Parathyroid adenoma (tissue), 2 donors: ENCODE results near the gene RPP25.

Source experiments
- H2AFZ ChIP-seq: fragments of 300-600 bp; sonication (generic); one replicate; pipeline ENCODE4 v1.7.0; 2017; ENCODE audit warnings: antibody characterized with exemption, mild to moderate bottlenecking
- H3K27ac ChIP-seq: fragments of 300-600 bp; sonication (generic); one replicate; pipeline ENCODE4 v1.7.0; 2017
- H3K27me3 ChIP-seq: fragments of 300-600 bp; sonication (generic); one replicate; pipeline ENCODE4 v1.7.0; 2017; ENCODE audit warnings: low read length; ENCODE audit not compliant: control insufficient read depth, insufficient read depth
- H3K36me3 ChIP-seq: fragments of 300-600 bp; sonication (generic); one replicate; pipeline ENCODE4 v1.7.0; 2017; ENCODE audit warnings: low read length; ENCODE audit not compliant: control insufficient read depth, insufficient read depth
- H3K4me1 ChIP-seq: fragments of 300-600 bp; sonication (generic); one replicate; pipeline ENCODE4 v1.7.0; 2017; ENCODE audit warnings: control low read depth
- H3K4me2 ChIP-seq: fragments of 300-600 bp; sonication (generic); one replicate; pipeline ENCODE4 v1.7.0; 2017; ENCODE audit warnings: low read length
- H3K4me3 ChIP-seq: fragments of 300-600 bp; sonication (generic); one replicate; pipeline ENCODE4 v1.7.0; 2017; ENCODE audit warnings: low read depth, low read length
- H3K79me2 ChIP-seq: fragments of 300-600 bp; sonication (generic); one replicate; pipeline ENCODE4 v1.7.0; 2017; ENCODE audit warnings: control low read depth
- H3K9ac ChIP-seq: fragments of 300-600 bp; sonication (generic); one replicate; pipeline ENCODE4 v1.7.0; 2017; ENCODE audit warnings: mild to moderate bottlenecking
- H3K9me3 ChIP-seq: fragments of 300-600 bp; sonication (generic); one replicate; pipeline ENCODE4 v1.7.0; 2017; ENCODE audit warnings: low read length; ENCODE audit not compliant: control insufficient read depth
- TF ChIP-seq, protein P1 (sequence below): fragments of 300-600 bp; sonication (generic); IDR thresholded peaks from one replicate; pipeline ENCODE4 v1.7.0; 2017; ENCODE audit warnings: antibody characterized with exemption, mild to moderate bottlenecking
- donor health status: primary hyperparathyroidism.

RPP25 gene

DNA sequence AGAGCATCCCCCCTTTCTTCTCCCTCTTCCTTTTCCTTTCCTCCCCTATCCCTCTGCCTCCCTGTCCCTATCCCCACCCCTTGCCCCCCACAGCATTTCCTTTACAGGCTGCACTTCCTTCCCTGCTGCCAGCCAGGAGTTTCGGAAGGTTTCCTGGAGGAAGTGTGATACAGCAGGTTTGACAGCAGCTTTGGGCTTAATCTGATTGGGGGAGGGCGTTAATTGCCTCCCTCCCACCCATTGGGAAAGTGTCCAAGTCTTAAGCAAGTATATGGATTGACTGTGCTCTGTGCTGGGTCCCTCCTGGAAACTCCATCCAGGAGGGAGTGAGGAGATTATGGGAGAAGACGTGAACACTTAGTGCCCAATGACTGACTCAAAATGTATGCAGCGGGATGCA lies 40.6 kb upstream of the RPP25 start:
- Histone ChIP-seq H3K79me2 (peaks cover 11% of the 10 kb centered on the region), H3K27ac (peak overlapping the region; percentile 22)
- TF ChIP-seq, protein P1, sequence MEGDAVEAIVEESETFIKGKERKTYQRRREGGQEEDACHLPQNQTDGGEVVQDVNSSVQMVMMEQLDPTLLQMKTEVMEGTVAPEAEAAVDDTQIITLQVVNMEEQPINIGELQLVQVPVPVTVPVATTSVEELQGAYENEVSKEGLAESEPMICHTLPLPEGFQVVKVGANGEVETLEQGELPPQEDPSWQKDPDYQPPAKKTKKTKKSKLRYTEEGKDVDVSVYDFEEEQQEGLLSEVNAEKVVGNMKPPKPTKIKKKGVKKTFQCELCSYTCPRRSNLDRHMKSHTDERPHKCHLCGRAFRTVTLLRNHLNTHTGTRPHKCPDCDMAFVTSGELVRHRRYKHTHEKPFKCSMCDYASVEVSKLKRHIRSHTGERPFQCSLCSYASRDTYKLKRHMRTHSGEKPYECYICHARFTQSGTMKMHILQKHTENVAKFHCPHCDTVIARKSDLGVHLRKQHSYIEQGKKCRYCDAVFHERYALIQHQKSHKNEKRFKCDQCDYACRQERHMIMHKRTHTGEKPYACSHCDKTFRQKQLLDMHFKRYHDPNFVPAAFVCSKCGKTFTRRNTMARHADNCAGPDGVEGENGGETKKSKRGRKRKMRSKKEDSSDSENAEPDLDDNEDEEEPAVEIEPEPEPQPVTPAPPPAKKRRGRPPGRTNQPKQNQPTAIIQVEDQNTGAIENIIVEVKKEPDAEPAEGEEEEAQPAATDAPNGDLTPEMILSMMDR: no peak

DNA sequence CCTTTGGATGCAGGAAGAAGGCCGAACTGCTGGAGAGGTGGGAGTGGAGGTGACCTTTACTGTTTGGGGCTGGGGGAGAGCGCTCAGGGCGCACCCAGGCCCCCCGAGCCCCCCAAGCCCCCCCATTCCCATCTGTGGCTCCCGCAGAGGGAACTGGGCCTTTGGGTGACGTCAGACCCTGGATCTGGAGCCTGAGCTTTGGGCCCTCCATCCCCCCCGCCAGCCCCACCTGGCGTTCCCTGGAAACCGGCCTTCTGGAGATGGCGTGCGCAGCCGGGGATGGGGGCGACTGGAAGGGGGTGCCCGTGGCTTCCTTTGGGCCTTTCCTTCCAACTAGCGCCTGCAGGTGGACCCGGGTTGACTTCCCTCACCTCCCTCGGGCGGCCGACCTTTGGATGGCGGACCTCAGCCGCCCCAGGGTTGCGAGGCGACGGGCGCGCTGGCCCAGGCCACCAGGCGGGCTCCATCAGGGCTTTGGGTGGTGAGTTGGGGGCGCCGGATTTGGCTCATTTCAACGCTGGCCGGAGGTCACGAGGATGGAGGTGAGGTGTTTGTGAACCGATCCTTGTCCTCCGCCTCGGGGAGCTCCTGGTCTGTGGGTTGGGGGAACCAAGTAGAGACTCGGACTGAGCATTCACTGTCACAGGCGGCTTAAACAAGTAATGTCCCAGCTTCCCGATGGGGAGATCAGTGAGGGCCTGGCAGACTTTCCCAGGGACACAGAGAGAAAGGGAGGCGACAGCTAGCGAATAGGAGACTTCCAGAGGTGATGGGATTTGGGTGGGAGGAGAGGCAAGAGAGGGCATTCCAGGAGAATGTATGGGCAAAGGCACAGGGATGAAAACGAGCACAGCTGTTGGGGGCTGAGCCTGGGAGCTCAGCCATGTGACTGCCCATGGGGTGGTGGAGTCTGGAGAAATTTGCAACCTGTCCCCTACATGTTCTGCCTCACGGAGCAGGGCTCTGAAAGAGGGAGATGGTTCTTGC lies 39.5 kb upstream of the RPP25 start:
- peak overlapping the region; percentile 85 for H3K4me3 ChIP-seq
- H3K79me2 ChIP-seq: peaks cover 11% of the 10 kb centered on the region
- peak overlapping the region; percentile 91 for H3K27ac ChIP-seq
- H3K9ac ChIP-seq: peak overlapping the region; percentile 29
- H2AFZ ChIP-seq: peak overlapping the region; percentile 55
- H3K27me3 ChIP-seq: no peaks in the 10 kb centered on the region
- TF ChIP-seq, protein P1: no peak
- no peaks in the 10 kb centered on the region for H3K36me3 ChIP-seq
- no peaks in the 10 kb centered on the region for H3K9me3 ChIP-seq
- peak overlapping the region; percentile 97 for H3K4me2 ChIP-seq
- H3K4me1 ChIP-seq: peaks cover 2% of the 10 kb centered on the region

More for the DNA sequence above, 40.6 kb upstream of the RPP25 start:
- H3K4me1 ChIP-seq: peaks cover 2% of the 10 kb centered on the region
- no peak overlapping the region for H2AFZ ChIP-seq
- no peaks in the 10 kb centered on the region for H3K27me3 ChIP-seq
- H3K9me3 ChIP-seq: no peaks in the 10 kb centered on the region
- no peaks in the 10 kb centered on the region for H3K36me3 ChIP-seq
- peak overlapping the region; percentile 97 for H3K4me2 ChIP-seq
- H3K9ac ChIP-seq: no peak overlapping the region
- H3K4me3 ChIP-seq: peak overlapping the region; percentile 85

DNA sequence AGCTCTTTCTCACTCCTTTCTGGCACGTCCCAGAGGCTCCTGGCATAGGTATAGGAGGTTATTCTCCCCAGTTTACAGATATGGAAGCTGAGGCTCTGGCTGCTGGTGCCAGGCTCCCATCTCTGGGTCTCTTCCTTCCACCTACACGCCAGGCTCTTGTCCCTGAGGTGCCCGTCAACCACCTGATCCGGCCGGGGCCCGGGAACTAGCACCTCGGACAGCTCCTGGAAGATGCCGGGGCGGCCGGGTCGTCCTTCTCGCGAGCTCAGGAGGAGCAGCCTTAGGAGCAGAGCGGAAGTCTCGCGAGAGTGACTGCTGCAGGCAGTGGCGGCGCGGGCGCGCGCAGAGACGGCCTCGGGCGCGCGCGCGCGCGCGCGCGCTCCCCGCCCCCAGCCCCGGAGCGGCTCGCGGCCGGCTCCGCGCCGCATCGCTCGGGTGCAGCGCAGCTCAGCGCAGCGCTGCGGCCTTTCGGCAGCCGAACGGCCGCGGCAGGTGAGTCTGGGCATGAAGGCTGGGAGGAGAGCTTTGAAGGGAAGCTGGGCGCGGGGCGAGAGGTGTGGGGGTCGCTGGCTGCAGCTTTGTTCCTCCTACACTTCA lies 38.7 kb upstream of the RPP25 start, which contains the start of gene SCAMP5:
Gene SCAMP5 (plus strand): TSS at position 382 of the 597 bp plus-strand sequence. CDS start 16,277 bp downstream, outside the sequence.
- Histone ChIP-seq H3K27me3 (no peaks in the 10 kb centered on the region), H3K4me2 (peak within 1 kb of the TSS; percentile 97), H3K36me3 (no peaks in the 10 kb centered on the region), H3K4me3 (peak within 1 kb of the TSS; percentile 85), H3K27ac (peak within 1 kb of the TSS; percentile 91), H3K9me3 (no peaks in the 10 kb centered on the region), H3K79me2 (peaks cover 11% of the 10 kb centered on the region), H3K9ac (peak within 1 kb of the TSS; percentile 29), H3K4me1 (peaks cover 2% of the 10 kb centered on the region), H2AFZ (peak within 1 kb of the TSS; percentile 76)
- TF ChIP-seq, protein P1: no peak

DNA sequence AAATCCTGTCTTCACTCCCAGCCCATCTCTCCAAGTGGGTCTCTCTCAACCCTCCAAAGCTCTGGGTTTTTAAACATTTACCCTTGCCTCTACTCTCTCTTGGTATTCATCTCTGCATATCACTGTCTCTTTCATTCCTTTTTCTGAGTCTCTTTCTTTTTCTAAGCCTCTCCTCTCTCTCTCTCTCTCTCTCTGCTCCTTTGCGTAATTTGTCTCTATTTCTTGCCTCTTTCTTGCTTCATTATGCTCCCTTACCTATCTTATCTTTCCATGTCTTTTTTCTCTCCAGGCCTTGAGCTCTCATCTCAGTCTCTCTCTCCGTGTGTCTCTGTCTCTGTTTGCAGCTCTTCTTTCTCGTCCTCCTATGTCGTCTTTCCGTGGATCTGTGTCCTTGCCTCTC lies 38.1 kb upstream of the RPP25 start:
- no peaks in the 10 kb centered on the region for H3K27me3 ChIP-seq
- peak overlapping the region; percentile 89 for H3K27ac ChIP-seq
- H3K4me2 ChIP-seq: no peak overlapping the region
- H3K4me1 ChIP-seq: peaks cover 2% of the 10 kb centered on the region
- H3K9ac ChIP-seq: no peak overlapping the region
- peaks cover 11% of the 10 kb centered on the region for H3K79me2 ChIP-seq
- peak overlapping the region; percentile 76 for H2AFZ ChIP-seq
- TF ChIP-seq, protein P1: no peak
- no peaks in the 10 kb centered on the region for H3K9me3 ChIP-seq
- H3K36me3 ChIP-seq: no peaks in the 10 kb centered on the region
- peak overlapping the region; percentile 22 for H3K4me3 ChIP-seq
